Measurements from ENCODE around the gene LRRC46.

LRRC46 gene

DNA sequence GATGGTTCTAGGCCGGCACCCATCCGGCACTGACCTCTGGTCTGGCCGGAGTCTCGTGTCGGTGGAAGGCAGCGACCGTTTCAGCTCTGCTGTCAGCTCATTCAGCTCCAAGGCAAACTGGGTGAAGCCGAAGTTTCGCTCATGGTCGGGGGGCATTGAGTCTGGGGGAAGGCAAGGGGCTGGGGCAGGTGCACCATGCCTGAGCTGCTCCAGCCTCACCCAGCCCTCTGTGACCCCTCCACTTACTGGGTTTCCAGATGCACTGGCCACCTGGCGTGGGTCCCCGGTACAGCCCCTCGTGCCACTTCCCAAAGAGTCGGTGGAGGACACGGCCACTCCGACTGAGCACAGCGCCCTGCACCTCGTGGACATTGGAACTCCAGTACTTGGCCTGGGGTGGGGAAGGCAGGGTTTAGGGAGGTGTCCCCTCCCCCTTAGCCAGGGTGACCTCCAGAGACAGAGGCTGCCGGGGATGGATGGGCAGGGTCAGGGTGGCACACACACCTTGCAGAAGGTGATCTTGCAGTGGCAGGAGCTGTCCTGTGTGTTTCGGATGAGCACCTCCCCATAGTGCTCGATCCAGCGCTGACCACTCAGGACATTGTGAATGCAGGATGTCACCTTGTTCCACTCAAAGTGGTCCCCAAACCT is 22.5 kb upstream of the LRRC46 start:
- DNase-seq (ENCODE audit: low read depth, low spot score) = no peak

DNA sequence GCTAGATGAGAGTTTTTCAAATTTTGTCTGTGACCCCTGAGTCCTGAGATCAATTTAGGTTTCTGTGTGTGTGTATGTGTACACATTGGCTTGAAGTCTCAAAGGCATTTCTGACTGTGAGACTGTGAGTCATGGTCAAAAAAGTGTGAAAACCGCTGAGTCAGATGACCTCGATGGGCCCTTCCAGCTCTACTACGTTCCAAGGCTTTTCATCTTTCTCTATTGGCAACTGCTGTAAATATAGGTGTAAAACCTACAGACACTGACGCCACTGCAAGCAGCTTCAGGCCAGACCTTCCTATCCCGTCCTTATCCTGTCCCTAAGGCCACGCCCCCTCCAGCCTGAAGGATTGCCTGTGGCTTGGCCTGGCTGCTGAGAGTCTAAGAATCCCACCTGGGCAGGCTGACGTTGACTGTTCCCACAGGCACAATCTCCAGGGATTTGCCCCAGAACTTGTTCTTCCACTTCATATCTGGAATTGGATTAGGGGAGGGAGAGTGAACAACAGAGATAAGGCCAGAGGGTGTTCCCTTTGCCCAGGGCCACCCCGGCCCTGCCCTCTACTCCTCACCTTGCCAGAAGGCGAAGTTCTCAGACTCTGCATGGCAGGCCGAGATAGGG is 21.2 kb upstream of the LRRC46 start:
- DNase-seq (ENCODE audit: low read depth, low spot score) = no peak

DNA sequence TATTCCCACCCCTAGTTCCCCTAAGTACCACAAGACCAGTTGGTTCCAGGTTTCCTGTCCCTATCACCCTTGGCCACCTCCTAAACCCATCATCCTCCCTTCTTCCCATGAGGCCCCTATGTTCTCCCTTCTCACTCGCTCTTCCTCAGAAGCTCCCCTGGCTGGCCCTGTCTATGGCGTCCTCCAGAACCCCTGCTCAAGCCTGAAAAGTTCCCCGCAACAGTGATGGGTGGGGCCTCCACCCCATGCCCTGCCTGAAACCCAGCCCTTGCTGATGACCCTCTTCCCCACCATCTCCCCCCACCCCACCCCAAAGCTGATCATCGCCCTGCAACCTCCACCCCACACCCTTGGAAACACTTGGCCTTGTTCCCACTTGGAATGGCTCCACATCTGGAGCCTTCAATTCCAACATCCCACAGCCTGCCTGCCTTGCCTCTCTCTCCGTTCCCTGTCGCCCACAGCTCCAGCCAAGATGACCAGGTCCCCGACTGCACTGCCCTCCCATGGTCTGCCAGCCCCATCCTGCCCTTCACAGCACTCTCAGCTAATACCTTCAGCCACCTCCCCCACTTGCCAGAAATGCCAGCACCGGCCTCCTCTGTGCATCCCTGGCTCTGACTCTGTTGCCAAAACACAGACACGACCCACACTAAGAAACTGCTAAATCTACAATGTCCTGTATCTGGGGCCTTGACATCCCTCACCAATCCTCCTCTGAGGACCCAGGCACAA is 20.4 kb upstream of the LRRC46 start:
- no peak for DNase-seq (ENCODE audit: low read depth, low spot score)

DNA sequence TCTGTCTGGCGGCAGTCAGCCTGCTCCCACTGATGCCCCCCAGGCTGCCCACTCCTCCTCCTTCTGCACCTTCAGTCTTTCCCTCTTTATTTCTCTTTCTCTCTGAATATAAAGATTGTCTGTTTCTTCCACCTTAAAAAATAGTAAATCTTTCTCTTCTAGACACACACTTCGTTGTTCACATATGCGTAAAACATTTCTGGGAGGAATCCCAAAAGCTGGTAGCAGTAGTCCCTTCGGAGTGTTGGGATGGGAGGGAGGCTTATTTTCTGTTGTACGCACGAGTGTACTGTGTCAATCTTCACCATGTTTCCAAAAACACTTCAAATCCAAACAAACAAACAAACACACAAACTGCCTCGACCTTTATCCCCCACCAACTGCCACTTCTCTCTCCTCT is 19.8 kb upstream of the LRRC46 start:
- DNase-seq (ENCODE audit: low read depth, low spot score) = no peak

DNA sequence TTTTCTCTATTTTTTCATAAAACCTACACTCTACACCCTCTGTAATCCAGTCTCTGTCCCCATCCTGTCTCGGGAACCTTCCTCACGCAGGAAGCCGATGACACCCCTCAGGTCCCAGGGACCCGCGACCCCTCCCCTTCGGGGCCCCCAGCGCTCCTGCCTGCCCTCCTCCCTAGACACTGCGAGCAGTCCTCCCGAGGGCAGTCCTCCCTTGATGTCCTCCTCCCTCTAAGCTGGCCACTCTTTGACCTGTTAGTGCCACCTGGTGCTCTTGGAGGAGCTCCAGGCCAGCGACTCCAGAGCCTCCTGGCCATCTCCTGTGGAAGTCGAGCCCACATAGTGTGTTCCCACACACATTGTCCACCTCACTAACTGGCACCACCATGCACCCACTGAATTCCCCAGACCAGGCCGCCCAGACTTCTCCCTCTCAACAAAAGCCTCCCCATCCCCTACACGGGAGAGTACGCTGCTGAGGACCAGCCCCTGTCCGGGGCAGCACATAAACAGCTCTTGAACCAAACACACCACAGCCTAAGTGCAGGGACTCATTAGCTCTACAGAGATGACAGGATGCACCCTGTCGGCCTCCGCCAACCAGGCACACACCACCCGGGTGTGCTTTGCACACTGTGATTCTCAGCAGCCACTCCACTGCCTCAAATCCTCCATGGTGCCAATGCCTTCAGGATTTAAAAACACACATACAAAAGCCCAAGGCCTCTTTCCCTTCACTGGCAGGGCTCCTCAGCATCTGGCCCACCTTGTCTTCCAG is 19.1 kb upstream of the LRRC46 start:
- no peak for DNase-seq (ENCODE audit: low read depth, low spot score)

DNA sequence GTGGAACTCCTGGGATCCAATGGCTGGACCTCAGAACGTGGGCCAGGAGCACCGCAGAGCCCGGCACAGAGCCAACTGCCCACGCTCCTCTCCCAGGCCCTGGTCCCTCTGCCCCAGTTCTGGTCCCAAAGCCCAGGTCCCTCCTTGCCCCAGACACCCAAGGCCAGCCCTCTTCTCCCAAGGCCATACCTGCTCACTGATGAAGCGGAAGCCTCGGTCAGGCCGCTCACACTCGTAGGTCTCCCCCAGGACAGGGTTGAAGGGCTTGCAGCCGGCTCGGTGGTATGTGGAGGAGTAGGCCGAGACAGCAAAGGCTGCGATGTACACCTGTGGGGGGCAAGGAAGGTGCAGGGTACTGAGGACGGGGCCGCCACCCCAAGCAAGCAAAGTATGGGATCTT is 18.4 kb upstream of the LRRC46 start:
- no peak for DNase-seq (ENCODE audit: low read depth, low spot score)

DNA sequence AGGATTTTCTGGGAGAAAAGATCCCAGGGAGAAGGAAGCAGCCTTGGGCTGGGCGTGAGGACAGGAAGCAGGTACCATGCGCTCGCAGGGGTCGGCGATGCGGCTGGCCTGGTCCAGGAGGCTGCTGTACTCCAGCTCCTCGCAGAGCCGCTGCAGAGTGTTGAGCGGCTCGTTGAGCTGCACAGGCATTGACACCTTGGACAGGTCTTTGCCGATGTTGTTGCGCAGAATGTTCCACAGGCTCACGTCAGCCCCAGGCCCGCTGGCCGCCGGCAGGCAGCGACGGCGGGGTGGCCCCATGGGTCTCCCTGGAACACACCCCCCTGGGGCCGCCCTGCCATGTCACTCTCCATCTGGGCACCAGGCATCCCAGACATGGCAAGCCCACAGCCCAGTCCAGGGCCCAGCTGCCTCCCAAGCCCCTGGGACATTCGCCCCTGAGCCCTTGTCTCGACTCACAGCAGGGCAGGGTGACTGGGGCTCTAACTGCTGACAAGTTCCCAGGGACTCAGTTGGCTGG is 17.9 kb upstream of the LRRC46 start:
- DNase-seq (ENCODE audit: low read depth, low spot score) = no peak

DNA sequence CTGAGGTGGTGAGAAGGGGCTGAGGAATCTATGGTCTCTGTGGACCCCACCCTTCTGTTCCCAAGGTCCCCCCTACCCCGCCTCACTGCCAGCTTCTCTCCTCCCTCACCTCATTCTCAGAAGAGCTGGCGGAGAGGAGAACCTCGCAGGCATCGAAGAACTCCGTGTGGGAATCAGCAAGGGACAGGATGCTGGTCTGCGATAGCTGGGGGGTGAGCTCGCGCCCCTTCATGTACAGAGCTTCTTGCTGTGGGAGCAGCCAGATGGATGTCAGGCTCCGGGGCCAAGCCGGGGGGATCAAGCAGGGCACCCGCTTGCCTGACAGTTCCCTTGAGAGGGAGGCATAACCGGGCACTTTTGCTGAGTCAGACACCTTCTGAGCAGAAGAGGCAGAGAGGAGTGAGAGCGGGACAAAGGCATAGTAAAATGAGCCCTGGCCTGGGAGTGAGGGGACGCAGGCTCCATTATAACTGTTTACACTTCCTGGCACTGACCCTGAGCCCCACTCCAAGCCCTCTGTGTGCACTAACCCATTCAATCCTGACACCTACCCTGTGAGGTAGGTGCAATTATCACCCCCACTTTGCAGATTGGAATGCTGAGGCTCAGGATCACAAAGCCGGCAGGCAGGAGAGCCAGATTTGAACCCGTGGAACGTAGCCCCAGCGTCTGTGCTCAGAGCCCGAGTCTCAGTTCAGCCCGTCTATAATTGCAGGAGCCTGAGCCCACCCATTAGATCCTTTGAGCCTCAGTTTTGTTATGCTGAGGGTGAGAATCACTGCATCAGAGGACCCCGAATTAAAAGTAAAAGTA is 16.2 kb upstream of the LRRC46 start:
- DNase-seq (ENCODE audit: low read depth, low spot score) = no peak

DNA sequence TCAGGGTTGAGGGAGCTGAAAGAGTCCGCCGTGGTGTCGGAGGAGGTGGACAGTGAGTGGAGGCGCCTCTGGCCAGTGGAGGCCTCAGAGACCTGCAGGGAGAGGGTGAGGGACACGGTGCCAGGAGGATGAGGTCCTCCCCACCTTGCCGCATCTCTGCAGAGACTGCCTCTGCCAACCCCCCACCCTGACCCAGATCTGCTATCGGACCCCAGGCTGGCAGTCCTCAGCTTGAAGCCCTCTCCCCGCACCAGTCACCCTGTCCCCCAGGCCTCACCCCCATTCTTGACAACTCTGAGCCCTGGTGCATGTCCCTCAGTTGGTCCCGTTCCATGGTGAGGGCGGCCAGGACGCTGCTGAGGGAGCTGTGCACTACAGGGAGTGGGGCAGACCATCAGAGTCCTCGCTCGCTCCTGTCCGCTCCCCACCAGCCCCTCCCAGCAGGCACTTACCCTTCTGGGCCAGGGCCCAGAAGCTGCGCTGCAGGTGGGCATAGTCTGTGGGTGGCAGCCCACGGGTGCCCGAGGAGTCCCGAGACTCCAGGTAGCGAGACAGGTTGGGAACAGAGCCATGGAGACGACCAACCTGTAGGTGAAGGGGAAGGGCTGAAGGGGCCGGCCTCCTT is 15.2 kb upstream of the LRRC46 start:
- no peak for DNase-seq (ENCODE audit: low read depth, low spot score)

DNA sequence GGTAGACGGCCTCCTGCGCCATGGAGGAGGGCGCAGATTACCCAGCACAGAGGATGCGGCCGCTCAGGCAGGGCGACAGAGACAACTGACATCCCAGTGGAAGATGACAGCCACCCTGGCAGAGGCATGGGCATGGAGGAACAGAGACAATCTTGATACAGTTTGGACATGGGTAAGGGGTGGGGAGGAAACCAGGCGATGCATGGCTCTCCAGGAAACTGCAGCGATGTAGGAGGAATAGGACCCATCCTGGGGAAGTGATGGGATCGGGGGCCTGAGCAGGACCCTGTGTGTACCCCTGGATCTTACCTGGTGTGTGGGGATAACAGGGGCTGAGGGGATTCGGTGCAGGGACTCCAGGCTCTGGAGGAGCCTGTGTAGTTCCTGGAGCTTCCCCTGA is 14.5 kb upstream of the LRRC46 start:
- DNase-seq (ENCODE audit: low read depth, low spot score) = no peak

DNA sequence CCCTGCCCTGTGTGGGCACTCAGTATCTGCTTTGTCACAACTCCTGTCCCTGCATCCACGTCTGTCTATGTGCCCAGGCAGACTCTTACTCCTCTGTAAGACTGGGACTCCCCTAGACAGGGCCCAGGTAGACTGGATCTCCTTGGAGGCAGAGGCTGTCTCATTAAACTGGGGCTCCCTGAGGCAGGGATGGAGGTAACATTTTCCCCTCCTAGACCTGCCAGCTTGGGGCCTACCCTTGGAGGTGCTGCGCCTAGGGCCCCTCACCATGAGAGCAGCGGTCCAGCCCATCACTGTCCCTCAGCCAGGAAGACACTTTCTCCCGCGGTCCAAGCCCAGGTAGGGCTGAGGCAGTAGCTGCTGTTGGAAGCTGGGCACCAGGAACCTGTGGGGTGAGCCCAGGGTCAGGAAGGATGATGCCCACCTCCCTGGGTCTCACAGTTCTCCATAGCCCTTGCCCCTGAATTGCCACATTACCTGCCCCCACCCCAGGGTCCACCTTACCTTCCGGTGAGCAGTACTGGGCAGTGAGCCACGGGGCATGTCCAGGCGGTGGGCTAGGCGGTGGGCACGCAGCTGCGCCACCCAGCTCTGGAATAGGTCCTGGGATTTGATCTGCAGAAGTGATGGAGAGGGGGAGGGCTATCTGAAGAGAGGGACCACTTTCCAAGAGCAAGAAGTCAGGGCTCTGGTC is 13.3 kb upstream of the LRRC46 start:
- no peak for DNase-seq (ENCODE audit: low read depth, low spot score)

DNA sequence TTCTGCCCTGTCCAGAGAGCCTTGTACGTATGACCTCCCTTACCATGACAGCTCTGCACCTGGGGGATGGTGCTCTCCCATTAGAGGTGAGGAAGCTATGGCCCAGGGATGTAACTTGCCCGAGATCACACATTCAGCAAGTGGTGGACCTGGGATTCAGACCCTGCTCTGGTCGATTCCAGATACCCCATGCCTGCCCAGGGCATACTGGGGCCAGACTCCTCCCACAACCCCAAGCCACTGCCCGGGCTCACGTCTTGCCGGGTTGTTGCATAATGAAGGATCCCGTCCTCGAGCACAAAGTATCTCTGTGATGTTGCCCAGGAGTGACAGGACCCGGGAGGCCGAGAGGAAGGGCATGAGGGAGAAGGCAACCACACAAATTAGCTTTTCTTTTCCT is 12.0 kb upstream of the LRRC46 start:
- no peak for DNase-seq (ENCODE audit: low read depth, low spot score)

DNA sequence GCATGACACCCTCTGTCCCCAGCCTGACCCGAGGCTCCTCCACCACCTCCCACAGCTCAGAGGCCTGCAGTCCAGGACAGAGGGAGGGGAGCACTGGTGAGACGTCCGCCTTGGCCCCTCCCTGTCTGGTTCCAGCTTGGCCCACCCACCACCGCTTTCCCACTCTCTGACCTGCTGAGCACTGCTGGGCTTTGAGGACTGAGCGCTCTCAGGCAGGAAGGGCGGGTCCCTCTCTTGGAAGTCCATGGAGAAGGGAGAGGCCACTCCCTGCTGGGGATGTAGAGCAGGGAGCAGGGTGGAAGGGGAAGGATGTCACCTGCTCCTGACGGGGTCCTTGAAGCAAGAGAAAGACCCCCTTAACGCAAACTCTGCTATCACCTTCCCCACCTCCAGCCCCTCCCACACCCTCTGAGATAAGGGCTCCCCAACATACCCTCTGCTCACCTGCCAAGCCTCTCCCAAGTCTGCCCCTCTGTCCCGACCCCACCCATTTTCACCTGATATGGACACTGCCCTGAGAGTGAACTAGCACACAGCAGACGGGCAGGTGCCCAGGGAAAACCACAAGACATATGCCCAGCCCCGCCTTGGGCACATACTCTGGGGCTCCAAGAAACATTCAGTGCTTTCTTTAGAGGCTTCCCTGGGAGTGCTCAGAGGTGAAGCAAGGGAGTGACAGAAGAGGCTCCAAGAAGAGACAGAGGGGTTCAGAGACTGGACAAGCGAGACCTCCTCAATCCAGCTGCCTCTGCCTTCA is 11.3 kb upstream of the LRRC46 start:
- no peak for DNase-seq (ENCODE audit: low read depth, low spot score)

DNA sequence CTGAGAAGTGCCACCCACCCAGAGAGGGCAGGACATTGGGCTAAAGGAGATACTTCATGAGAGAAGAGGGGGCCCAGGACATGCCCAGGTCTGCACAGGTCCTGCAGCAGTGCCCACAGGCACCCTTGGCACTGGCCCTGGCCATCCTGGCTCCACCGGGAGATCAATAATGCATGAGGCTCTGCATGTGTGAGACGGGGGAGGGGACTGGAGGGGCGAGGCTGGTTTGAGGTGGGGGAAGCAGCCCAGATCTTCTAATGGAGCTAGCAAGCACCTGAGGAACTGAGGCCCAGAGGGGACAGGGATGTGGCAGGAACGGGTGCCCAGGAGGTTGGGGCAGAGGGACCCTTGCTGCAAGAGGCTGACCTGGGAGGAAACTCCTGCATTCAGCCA is 10.4 kb upstream of the LRRC46 start:
- no peak for DNase-seq (ENCODE audit: low read depth, low spot score)

DNA sequence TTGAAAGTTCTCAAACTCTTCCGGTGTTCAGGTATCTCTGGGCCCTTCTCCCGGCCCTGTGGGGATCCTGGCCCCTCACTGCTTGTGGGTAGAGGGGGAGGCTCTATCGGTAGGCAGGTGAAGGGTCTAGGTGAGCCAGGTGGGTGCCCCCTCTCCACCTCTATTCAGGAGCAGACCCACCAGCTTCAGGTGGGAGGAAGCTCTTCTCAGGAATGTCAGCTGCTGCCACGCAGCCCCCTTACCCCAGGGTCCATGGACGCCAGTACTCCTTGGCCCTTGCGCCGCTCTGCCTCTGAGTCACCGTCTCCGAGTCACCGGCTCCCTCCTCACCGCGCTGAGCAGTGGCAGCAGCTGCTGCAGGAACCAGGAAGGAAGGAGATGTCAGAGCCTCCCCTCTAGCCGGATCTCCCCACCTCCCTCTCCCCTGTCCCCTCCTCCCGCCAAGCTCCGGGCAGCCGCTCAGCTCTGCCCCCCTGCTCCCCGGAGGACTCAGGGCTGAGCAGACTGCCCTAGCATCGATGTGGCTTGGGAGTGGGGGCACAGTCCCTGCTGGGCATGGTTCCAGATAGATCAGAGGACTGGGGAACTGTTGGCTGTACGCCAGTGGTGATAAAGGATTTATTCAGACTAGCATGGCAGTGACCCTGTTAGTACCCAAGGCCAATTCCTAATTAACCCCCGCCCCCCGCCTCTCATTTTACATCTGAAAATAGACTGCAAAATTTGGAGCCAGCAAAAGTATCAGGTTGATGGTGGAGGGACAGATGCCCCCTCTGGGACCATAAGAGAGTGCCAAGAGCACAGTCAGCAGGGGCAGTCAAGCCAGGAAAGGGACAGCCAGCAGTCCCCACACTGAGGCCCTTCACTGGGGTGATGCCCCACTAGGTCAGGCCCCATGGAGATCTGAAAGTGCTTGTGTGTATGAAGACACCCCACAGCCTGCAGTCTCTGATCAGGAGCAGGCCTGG is 9.8 kb upstream of the LRRC46 start, which contains the start of gene OSBPL7:
Gene OSBPL7 (minus strand): TSS at position 371 of the 968 bp plus-strand sequence. CDS start 1,516 bp downstream, outside the sequence.
- no peak for DNase-seq (ENCODE audit: low read depth, low spot score)

DNA sequence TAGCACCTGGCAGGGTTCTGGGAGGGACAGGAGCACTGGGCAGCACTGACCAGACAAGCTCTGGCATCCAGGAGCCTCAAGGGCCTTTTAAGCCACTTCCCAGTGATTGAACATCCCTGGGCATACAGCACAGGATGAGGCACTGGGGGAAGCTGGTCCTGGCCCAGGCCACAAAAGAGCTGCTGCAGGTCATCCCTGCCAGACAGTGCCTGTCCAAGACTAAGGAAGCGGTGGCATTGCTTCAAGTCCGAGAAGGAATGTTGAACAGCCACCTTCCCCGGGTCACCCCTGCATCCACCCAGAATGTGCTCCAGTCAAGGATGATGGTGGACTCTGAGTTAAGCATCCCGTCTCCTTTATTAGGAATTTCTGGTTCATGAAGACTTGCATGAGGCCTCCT is 8.7 kb upstream of the LRRC46 start:
- DNase-seq (ENCODE audit: low read depth, low spot score) = no peak

DNA sequence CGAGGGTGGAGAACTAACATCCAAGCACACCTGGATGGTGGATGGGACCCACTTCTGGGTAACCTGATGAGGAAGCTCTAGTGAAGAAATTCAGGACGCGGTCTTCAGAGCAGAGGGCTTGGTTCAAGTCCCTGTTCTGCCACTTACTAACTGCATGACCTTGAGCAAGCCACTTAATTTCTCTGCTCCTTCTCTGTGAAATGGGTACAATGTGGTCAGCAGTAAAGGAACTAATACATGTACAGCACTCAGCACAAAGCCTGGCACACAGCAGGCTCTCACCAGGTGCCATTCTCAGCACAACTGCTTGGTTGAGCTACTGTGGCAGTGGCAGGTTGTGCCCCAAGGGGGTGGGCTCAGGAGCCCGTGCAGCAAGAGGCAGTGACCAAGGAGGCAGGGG is 8.0 kb upstream of the LRRC46 start:
- no peak for DNase-seq (ENCODE audit: low read depth, low spot score)

DNA sequence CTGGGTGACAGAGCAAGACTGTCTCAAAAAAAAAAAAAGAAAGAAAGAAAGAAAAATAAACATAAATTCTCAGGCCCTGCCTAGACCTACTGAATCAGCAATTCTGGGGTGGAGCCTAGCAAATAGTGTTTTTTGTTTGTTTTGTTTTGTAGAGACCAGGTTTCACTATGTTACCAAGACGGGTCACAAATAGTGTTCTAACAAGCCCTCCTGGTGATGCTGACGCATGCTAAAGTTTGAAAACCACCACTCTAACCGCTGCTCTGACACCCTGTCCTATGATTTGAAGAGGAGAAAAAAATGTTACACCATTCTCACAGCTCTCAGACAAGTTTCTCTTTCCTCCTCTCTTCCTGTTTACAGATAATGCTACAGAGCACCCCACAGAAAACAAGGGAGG is 1.6 kb upstream of the LRRC46 start:
- no peak for DNase-seq (ENCODE audit: low read depth, low spot score)
